Esophagus squamous epithelium (tissue), 5 donors: ENCODE results near the gene KCNAB2. TPM values are rescaled to one million over a fixed set of nuclear protein-coding genes. Genes with fewer than 3 reads are reported as not detected.

Experiments used
- DNase-seq: peaks from one replicate; lab custom pipeline; 2025; lab: John Stamatoyannopoulos, UW
- H3K27ac ChIP-seq, 4 donors: fragments of 200-600 bp; sonication (generic); one replicate each; pipeline ENCODE4 v1.5.1; 2016 to 2019; ENCODE audit warnings: mild to moderate bottlenecking in 1 of 4
- H3K27me3 ChIP-seq, 4 donors: fragments of 200-600 bp; sonication (generic); 1 replicate in 3 of 4; 2 replicates in 1 of 4; pipeline versions ENCODE4 v1.5.1 to v1.6.0; 2017 to 2021; ENCODE audit warnings: antibody characterized with exemption in 1 of 4
- H3K36me3 ChIP-seq, 3 donors: fragments of 200-600 bp; sonication (generic); one replicate each; pipeline ENCODE4 v1.5.1; 2016 to 2019
- H3K4me1 ChIP-seq, 3 donors: fragments of 200-600 bp; sonication (generic); one replicate each; pipeline ENCODE4 v1.5.1; 2017 to 2019
- H3K4me3 ChIP-seq, 4 donors: fragments of 200-600 bp; sonication (generic); 1 replicate in 3 of 4; 2 replicates in 1 of 4; pipeline ENCODE4 v1.5.1; 2016 to 2019; ENCODE audit warnings: mild to moderate bottlenecking in 2 of 4, moderate library complexity in 1 of 4
- H3K9me3 ChIP-seq, 3 donors: fragments of 200-600 bp; sonication (generic); one replicate each; pipeline ENCODE4 v1.5.1; 2016 to 2019
- CTCF ChIP-seq, 6 experiments: fragments of 450-650 bp in 4 of 6; fragments of 200-600 bp in 2 of 6; sonication (generic) in 2 of 6; IDR thresholded peaks; one replicate each; pipeline ENCODE4 v1.5.1; 2016 to 2019; ENCODE audit warnings: antibody characterized with exemption in 6 of 6, mild to moderate bottlenecking in 4 of 6, moderate library complexity in 4 of 6
- POLR2A ChIP-seq, 4 donors: fragments of 450-650 bp; IDR thresholded peaks; one replicate each; pipeline ENCODE4 v1.6.1; 2017; ENCODE audit warnings: antibody characterized with exemption in 4 of 4, mild to moderate bottlenecking in 4 of 4, moderate library complexity in 3 of 4
- WGBS, 2 donors: methylation state at CpG; one replicate each; pipeline ENCODE4 v1.1.5; 2018; 5-methylcytosine and 5-hydroxymethylcytosine counted together
- intact Hi-C: fragments of 100-400 bp; cut with DNase I; formaldehyde crosslinking; loops from one replicate; pipeline ENCODE4 v1.15.0; 2022
- total RNA-seq, 4 donors: library from RNA; depleted of rRNA; stranded (reverse); fragments of >200 nt; gene quantifications; one replicate each; pipeline ENCODE4 v1.1.0, GENCODE V29; 2016
- donor health status: DM: yes; HTN: yes; CAD: no.

KCNAB2 gene
- total RNA-seq, 4 donors from 2014 or later: 1.8 to 9.3 (median 3.9) TPM

GRCh38 chr1:6150006-6150938 is 104.6 kb downstream of the KCNAB2 start:
- H3K4me1 ChIP-seq: peaks cover 0 to 12% (median 9%) of the 10 kb centered on the region in 3 donors
- intact Hi-C loops: no loop called here
- no peak for DNase-seq
- WGBS, 2 donors: 71 to 84% methylated on average over 10 to 11 of the region's 11 CpGs
- no peak for TF ChIP-seq CTCF (IDR thresholded peaks at IDR 0.05)
- no peak for TF ChIP-seq POLR2A (IDR thresholded peaks at IDR 0.05)
- H3K27ac ChIP-seq: no peak overlapping the region
- H3K27me3 ChIP-seq: peaks cover 0 to 85% (median under 1%) of the 10 kb centered on the region in 4 donors
- H3K4me3 ChIP-seq: no peak overlapping the region
- no peaks in the 10 kb centered on the region for H3K36me3 ChIP-seq
- no peaks in the 10 kb centered on the region for H3K9me3 ChIP-seq

Other genes with a start within 250 kb of the KCNAB2 start
- 1 to 10 TPM; 2.4 to 8.8 (median 5.3) TPM for gene NPHP4, start 53.5 kb upstream of the KCNAB2 start, total RNA-seq
- gene CHD5, start 134.4 kb downstream of the KCNAB2 start, total RNA-seq: under 1 TPM in 2 of 4 donors, not detected in 2; 0.38 to 0.62 TPM
- 100 to 1,000 TPM in 3 of 4 donors, 10 to 100 TPM in 1; 75.5 to 237 (median 192) TPM for gene RPL22, start 153.7 kb downstream of the KCNAB2 start, total RNA-seq
- gene RNF207, start 160.2 kb downstream of the KCNAB2 start, total RNA-seq: 10 to 100 TPM in 3 of 4 donors, 1 to 10 TPM in 1; 6.6 to 43.3 (median 23.3) TPM
- gene ICMT, start 190.1 kb downstream of the KCNAB2 start, total RNA-seq: 10 to 100 TPM; 43.0 to 85.3 (median 53.4) TPM
- gene HES3, start 198.3 kb downstream of the KCNAB2 start, total RNA-seq: not detected
- 10 to 100 TPM in 2 of 4 donors, 1 to 10 TPM in 2; 5.6 to 12.3 (median 10.2) TPM for gene GPR153, start 215.2 kb downstream of the KCNAB2 start, total RNA-seq